ENCODE results near the gene IFITM2.
"Not testable (repeated sequence)": the region's sequence is repeated elsewhere in the genome, so short reads cannot be mapped to it uniquely, and the experiment has no call there.

Gene IFITM2

DNA sequence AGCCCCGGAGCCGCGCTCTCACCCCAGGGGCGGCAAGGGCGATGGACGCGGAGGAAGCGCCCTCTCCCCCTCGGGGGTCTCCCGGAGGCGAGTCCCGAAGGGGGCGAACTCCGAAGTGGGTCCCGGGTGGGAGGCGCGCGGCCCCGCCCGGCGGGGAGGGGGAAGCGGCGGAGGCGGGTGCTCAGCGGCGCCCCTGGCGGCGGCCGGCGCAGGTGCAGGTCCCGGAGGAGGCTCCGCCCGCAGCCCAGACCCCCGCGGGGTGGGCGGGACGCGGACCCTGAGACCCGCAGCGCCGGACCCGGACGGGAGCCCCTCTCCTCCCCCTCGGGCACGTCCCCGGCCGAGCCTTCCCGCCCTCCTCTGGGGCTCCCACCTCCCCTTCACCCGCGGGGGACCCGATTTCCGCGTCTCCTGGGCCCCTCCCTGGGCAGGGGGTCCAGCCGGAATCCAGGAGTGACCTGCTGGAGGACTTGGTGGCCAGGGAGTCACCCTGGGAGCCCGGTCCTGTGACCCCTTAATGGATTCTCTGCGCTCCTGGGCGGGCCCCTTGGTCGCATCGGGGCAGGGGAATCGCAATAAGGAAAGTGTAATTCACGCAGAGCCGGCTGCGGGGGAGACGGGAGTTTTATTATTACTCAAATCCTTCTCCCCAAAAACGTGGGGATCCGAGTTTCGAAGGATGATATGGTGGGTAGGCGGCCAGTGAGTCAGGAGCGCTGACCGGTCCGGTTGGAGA, 3.6 kb downstream of the IFITM2 start:
- DNase-seq, result not testable (repeated sequence)

DNA sequence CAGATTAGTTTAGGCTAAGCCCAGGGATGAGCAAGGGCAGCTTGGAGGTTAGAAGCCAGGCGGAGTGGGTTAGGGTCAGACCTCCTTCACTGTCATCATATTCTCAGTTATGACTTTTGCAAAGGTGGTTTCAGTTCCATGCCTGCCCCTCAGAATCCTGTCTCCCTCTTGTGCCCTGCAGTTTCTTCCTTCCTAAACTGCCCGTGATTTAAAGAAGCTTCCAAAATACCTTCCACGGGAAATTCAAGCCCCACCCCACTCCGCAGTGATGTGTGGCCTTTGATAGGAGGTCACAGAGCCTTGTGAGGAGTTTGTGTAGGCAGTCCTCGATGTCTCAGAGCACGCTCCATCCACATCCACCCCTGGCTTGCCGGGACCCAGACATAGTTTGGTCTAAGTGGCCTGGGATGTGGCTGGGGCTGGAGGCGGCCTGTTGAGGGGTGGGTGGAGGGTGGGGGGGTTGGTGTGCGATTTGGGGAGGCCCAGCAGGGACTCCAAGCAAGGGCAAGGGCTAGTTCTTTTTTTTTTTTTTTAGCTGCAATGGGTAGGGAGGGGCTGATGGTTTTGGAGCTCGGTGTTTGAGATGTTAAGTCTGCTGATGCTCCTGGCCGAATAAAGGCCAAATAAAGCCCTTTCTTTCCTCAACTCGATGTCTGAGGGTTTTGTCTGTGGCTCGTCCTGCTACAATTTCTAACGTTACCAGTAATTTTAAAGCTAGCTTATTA, 4.6 kb downstream of the IFITM2 start:
- no peak for DNase-seq

DNA sequence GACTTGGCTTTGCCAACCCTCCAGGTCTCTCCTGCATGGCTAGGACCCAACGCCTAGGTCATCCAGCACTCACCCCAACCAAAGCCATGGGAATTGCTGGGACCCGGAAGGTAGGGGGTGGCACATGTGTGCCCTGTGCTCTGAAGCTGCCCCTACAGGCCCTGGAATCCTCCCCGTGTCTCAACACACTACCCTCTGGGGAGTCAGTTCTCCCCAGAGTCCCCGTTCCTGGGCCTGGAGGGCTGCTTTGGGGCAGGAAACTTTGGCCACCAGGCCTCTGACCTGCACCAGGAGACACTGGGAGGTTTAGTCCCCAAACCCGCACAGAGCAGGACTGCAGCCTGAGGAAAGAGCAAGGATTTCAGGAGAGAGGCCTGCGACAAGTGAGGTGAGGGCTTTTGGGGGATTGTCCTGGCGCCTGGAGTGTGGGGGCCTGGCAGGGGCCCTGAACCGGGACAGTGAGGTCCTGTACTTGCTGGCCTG, 5.7 kb downstream of the IFITM2 start:
- DNase-seq, result no peak

DNA sequence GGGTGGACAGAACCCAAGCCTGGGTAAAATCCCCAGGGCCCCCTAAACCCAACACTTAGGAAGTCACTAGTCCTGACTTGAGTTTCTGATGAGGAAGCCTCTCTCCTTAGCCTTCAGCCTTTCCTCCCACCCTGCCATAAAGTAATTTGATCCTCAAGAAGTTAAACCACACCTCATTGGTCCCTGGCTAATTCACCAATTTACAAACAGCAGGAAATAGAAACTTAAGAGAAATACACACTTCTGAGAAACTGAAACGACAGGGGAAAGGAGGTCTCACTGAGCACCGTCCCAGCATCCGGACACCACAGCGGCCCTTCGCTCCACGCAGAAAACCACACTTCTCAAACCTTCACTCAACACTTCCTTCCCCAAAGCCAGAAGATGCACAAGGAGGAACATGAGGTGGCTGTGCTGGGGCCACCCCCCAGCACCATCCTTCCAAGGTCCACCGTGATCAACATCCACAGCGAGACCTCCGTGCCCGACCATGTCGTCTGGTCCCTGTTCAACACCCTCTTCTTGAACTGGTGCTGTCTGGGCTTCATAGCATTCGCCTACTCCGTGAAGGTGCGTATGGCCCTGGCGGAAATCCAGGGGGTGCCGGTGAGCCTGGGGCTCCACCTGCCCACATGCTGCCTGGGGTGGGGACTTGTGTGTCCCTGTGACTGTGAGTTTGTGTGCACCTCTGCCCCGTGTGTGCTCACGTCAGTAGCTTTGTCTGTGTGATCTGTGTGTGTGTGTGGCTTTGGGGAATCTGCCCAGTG, 6.4 kb downstream of the IFITM2 start, which contains the start of gene IFITM1:
IFITM1 (plus strand) TSS at position 254 of the 767 bp plus-strand sequence; CDS start at position 385, 131 bp downstream.
- DNase-seq, result no peak

DNA sequence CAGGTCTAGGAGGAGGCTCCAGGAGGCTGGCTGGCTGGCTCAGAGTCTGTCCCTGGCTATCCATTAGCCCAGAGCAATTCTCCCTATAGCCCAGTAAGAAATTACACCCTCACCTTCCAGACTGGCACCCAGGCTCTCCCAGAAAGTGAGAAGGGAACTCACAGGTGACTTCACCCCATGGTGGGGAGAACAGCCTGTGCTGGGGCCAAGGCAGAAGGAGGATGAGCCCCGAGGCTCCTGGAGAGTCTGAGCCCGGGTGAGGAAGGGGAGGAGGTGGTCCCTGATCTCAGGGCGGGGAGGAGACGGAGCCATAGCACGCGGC, 6.9 kb downstream of the IFITM2 start:
- not testable (repeated sequence) for DNase-seq

DNA sequence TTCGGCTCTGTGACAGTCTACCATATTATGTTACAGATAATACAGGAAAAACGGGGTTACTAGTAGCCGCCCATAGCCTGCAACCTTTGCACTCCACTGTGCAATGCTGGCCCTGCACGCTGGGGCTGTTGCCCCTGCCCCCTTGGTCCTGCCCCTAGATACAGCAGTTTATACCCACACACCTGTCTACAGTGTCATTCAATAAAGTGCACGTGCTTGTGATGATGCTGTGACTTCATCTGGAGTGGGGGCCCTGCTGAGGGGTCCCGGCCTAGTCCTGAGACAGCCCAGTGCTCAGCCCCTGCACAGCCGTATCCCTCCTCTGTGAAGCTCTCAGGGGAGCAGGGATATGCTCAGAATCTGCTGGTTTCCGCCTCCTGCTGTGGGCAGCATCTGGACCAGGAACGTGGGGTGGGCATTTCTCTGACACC, 7.5 kb downstream of the IFITM2 start:
- DNase-seq, result no peak

DNA sequence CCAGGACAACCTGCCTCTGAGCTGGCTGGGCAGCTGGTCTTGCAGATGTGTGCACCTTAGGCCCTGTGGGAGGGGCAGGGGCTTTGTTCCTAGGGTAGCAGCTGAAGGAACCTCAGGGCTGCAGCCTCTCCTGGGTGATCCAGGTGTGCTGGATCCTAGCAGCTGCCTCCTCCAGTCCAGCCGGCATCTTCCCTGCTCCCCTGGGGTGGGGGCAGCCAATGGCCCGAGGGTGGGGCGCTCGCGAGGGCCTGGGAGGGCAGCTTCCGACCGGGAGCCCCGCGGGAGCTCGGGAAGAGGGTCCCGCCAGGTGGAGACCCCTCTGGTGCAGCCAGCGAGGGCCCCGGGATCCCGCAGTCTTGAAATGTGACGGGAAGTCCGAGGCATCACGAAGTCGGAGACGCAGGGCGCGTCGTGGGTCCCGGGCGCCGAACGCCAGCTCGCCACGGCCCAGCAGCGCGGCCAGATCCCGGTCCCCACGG, 7.9 kb downstream of the IFITM2 start:
- DNase-seq, result no peak

DNA sequence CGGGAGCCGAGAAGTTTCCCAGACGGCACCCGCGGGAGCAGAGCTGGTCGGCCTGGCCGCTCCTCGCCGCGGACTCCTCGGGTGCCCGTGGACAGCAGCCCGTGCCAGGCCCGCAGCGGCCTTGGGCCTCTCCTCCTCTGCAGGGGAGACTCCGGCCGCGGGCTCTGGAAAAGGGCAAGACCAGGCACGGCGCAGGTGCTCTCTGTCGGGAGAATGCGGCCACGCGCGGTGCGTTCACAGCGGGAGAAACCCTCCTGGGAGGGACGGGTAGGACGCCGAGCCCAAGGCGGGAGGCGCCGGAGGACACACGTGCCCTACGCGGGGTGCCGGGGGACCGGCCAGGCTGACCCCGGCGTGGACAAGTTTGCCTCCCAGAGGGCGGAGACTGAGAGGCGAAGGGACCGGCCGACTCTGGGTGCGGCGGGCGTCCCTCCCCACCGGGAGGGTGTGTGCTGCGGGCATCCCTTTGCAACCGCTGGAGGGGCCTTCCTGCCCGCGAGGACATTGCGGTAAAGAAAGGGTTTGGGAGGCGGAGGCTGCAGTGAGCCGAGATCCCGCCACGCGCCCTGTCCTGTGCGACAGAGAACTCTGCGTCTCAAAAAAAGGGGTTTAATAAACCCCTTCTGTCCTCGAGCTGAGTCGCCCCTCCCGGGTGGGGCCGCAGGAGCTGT, 8.6 kb downstream of the IFITM2 start:
- no peak for DNase-seq

DNA sequence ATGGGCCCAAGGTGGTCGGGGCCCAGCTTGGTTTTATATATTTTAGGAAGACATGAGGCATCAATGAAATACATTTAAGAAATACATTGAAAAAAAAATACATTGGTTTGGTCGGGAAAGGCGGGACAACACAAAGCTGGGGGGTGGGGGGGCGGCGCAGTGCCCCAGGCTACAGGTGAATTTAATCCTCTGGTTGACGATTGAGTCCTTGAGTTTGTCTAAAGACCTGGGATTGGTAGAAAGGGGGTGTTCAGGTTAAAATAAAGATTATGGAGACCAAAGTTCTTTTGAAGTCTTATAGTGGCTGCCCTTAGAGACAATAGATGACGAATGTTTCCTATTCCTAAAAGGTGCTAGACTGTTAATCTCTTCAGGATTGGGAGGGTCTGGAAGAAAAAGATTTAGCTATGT, 9.3 kb downstream of the IFITM2 start:
- no peak for DNase-seq

DNA sequence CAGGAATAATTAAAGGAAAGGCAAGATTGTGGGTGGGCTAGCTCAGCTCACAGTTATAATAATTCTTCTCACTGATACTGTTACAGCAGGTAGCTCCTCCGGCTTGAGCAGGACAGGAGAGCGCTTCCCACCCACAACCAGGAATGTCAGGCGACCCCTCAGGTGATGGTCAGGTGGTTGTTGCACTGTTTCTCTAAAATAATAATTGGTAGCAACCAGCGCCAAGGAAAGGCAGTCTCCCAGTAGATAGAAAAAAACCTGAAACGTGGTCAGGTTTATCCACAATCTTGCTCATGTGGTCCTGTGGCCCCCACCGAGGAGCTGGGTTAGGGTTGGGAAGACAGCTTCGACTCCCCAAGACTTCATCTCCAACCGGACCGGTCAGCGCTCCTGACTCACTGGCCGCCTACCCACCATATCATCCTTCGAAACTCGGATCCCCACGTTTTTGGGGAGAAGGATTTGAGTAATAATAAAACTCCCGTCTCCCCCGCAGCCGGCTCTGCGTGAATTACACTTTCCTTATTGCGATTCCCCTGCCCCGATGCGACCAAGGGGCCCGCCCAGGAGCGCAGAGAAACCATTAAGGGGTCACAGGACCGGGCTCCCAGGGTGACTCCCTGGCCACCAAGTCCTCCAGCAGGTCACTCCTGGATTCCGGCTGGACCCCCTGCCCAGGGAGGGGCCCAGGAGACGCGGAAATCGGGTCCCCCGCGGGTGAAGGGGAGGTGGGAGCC, 10.2 kb downstream of the IFITM2 start:
- not testable (repeated sequence) for DNase-seq

DNA sequence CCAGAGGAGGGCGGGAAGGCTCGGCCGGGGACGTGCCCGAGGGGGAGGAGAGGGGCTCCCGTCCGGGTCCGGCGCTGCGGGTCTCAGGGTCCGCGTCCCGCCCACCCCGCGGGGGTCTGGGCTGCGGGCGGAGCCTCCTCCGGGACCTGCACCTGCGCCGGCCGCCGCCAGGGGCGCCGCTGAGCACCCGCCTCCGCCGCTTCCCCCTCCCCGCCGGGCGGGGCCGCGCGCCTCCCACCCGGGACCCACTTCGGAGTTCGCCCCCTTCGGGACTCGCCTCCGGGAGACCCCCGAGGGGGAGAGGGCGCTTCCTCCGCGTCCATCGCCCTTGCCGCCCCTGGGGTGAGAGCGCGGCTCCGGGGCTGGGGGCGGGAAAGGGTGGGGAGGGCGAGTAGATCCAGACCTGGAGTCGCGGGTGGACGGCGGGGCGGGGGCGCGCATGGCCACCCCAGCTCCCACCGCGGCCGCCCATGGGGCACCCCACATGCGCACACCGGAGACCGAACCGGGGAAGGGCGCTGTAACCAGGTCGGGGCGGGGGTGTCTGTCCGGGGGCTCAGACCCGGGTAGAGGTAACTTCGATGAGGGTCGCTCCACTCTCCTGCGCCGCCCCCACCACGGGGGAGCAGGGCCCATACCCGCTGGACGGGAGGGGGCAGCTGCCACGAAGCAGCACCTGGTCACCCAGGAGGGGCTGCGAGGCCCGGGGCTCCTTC, 10.9 kb downstream of the IFITM2 start:
- not testable (repeated sequence) for DNase-seq

DNA sequence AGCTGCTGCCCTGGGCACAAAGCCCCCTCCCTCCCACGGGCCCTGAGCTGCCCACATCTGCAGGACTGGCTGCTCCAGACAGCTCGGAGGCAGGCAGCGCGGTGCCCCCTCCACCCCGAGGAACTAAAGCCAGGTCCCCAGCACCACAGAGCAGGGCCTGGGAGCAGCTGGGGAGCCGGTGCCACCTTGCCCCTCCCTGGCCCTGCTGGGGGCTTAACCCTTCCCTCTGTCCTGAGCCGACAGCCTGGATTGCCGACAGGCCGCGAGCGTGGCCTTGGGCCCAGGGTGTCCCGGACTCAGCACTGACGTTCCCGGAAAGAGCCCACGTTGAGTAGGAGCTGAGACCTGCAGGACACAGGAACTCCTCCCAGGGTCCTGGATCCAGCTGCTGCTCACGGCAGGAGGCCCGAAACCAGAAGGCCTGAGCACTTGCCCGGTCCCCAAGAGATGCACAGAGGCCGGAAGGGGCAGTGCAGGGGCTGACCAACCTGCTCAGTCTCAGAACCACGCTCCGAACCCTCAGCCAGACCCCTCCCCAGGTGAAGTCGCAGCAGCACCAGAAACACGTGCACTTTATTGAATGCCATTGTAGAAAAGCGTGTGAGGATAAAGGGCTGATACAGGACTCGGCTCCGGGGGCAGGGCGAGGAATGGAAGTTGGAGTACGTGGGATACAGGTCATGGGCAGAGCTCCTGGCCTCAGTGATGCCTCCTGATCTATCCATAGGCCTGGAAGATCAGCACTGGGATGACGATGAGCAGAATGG, 11.7 kb downstream of the IFITM2 start:
- DNase-seq, result not testable (repeated sequence)

DNA sequence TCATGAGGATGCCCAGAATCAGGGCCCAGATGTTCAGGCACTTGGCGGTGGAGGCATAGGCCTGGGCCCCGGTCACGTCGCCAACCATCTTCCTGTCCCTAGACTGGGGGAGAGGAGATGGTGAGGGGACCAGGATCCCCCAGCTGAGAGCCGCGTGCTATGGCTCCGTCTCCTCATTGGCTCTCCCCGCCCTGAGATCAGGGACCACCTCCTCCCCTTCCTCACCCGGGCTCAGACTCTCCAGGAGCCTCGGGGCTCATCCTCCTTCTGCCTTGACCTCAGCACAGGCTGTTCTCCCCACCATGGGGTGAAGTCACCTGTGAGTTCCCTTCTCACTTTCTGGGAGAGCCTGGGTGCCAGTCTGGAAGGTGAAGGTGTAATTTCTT, 12.3 kb downstream of the IFITM2 start:
- not testable (repeated sequence) for DNase-seq

DNA sequence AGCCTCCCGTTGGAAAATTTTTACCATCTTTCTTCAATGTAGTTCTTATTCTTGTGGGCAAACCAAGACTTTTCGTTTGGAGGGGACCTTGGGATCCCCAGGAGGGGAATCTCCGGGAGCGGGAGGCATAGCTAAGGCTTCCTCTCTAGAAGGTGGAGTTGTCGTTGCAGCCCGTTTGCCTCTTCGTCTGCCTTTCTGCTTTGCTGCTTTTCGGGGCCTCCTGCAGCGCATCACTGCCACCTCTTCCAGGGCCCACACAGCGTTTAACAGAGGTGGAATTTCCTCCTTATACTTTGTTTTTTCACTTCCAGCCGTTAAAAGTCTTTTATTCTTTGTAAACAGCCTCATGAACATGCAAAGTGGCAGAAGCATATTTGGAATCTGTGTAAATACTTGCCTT, 16.5 kb downstream of the IFITM2 start:
- no peak for DNase-seq

DNA sequence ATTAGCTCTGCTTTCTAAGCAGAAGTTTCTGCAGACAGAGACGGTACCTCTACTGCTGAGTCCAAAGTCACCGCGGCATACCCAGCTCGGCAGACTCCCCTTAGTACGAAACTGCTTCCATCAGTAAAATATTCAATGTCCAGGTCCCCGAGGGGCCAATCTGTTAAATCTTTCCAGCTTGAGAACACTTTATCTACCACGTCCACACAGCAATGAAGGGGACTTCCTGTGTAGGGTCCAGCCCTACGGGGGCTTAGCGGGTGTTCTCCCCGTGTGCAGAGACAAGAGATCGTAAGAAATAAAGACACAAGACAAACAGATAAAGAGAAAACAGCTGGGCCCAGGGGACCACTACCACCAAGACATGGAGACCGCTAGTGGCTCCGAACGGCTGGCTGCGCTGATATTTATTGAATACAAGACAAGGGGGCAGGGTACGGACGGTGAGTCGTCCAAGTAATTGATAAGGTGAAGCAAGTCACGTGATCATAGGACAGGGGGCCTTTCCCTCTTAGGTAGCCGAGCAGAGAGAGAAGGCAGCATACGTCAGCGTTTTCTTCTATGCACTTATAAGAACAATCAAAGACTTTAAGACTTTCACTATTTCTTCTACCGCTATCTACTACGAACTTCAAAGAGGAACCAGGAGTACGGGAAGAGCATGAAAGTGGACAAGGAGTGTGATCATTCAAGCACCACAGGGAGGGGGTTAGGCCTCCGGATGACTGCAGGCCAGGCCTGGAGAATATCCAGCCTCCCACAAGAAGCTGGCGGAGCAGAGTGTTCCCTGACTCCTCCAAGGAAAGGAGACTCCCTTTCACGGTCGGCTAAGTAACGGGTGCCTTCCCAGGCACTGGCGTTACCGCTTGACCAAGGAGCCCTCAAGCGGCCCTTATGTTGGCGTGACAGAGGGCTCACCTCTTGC, 17.2 kb downstream of the IFITM2 start:
- not testable (repeated sequence) for DNase-seq

DNA sequence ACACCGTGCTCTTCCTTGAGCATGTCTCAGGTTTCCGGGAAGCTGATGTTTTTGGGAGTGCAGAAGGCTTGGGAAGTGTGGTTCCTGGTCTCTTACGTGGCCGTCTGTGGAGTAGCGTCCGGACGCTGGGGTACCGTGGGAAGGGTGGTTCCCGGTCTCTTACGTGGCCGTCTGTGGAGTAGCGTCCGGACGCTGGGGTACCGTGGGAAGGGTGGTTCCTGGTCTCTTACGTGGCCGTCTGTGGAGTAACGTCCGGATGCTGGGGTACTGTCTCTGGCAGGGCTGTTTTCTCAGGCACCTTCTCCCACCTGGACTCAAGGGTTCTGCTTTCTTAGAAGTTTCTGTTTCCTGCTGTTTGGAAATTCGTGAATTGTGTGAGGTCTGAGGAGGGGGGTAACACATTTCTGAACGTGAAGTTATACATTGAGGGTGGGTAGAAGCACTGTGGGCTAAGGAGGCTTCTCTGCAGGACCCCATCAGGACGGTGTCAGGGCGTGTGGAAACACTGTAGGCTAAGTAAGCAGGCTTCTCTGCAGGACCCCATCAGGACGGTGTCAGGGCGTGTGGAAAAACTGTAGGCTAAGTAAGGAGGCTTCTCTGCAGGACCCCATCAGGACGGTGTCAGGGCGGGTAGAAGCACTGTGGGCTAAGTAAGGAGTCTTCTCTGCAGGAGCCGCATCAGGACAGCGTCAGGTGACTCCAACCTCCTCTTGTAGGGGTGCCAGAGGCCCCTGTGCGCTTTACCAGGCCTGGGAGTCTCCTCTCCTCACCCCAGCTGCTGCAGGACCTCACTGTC, 18.4 kb downstream of the IFITM2 start:
- DNase-seq, result no peak

DNA sequence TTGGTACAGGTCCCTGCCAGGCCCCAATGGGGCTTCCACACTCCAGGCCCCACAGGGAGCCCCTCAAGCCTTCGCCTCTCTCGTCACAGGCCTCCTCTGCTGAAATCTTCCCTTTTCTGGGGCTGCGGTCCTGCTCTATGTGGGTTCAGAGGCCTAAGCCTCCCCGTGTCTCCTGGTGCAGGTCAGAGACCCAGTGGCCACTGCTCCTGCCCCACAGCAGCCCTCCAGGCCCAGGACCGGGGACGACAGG, 18.9 kb downstream of the IFITM2 start:
- no peak for DNase-seq

DNA sequence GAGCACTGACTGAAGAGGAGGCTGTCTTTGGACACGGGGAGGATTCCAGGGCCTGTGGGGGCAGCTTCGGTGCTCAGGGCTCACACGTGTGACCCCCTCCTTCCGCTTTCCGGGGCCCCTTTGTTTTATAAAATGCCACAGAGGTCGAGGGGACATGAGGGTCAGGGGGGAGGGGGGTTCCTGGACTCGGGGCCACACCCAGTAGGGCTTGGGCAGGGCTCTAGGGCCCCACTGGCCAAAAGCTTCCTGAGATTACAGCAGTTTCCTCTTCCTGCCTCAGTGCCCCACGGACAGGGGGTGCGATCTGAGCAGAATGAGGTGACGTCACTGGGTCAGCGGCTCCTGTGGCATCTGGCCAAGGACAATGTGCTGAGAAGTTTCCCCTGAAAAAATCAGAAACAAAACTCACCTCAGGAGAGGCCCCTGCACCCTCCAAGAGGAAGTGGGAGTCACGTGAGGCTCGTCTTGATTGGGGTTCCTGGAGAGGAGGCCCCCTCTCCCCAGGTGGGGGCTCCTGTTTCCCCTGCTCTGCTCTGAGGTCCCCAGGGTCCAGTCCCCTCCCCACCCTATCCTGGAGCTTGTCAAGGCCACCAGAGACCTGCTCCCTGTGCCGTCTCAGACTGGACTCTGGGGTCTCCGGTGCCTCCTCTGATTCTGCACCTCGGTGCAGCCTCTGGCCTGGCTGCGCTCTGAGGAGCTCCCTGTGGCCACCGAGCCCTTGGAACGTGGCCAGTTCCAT, 19.4 kb downstream of the IFITM2 start:
- no peak for DNase-seq

All from cerebellar nuclear complex (tissue), 1 donor.